ENCODE results near the gene CD151. TPM values are rescaled to one million over a fixed set of nuclear protein-coding genes. Genes with fewer than 3 reads are reported as not detected.

The CD151 gene
- total RNA-seq, 1 donor from 2014 or later, result 387 TPM

- H3K27ac ChIP-seq, result no peak overlapping the region
- DNase-seq (no peak), ATAC-seq (no peak)
- intact Hi-C loops (cut with DNase I), result no loop called here
- H3K36me3 ChIP-seq, result peaks cover 11% of the 10 kb centered on the region
- no peak for TF ChIP-seq CTCF (IDR thresholded peaks at IDR 0.05)
- H3K9me3 ChIP-seq, result no peaks in the 10 kb centered on the region
- no peaks in the 10 kb centered on the region for H3K27me3 ChIP-seq (ENCODE audit: low read depth)
- peaks cover 54% of the 10 kb centered on the region for H3K4me1 ChIP-seq
- H3K4me3 ChIP-seq, result peak overlapping the region; percentile 48
These were observed 16.5 kb downstream of the CD151 start for GRCh38 chr11:849104-849824.

DNA sequence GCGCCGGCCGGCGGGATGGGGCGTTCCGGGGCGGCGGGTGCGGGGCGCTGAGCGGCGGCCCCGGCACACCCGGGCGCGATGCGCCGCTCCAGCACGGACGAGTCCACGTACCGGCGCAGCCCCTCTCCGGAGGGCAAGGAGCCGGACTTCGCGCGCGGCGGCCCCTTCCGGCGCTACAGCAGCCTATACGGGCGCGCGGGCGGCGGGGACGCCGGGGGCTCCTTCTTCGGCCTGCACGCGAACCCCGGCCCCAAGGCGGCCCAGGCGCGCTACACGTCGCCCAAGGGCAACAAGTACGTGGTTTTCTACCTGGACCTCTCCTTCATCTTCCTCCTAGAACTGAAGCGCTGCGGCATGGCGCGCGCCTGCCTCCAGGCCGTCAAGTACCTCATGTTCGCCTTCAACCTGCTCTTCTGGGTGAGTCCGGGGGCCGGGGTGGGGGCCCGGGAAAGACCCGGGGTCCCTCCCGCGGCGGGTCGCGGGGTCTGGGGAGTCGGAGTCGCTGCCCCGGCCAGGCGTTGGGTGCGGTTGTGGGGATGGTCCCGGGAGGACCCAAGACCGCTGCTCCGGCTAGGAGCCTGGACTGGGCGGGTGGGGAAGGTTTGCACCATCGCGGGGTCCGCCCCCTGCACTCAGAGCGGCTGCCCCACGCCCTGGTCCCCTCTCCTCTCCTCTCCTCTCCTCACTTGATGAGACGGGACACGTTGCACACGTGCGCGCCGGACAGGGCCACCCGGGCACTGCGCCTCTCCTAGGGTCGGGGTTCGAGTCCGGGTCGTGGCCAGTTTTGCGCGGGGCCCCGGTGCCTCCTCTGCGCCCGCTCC lies 17.4 kb downstream of the CD151 start:
- intact Hi-C loops (cut with DNase I), result no loop called here
- DNase-seq (no peak), ATAC-seq (no peak)
- Histone ChIP-seq H3K27ac (no peak overlapping the region), H3K36me3 (peaks cover 12% of the 10 kb centered on the region), H3K27me3 (ENCODE audit: low read depth) (no peaks in the 10 kb centered on the region), H3K9me3 (no peaks in the 10 kb centered on the region), H3K4me3 (peak overlapping the region; percentile 40), H3K4me1 (peaks cover 49% of the 10 kb centered on the region)
- TF ChIP-seq CTCF (IDR thresholded peaks at IDR 0.05), result no peak

DNA sequence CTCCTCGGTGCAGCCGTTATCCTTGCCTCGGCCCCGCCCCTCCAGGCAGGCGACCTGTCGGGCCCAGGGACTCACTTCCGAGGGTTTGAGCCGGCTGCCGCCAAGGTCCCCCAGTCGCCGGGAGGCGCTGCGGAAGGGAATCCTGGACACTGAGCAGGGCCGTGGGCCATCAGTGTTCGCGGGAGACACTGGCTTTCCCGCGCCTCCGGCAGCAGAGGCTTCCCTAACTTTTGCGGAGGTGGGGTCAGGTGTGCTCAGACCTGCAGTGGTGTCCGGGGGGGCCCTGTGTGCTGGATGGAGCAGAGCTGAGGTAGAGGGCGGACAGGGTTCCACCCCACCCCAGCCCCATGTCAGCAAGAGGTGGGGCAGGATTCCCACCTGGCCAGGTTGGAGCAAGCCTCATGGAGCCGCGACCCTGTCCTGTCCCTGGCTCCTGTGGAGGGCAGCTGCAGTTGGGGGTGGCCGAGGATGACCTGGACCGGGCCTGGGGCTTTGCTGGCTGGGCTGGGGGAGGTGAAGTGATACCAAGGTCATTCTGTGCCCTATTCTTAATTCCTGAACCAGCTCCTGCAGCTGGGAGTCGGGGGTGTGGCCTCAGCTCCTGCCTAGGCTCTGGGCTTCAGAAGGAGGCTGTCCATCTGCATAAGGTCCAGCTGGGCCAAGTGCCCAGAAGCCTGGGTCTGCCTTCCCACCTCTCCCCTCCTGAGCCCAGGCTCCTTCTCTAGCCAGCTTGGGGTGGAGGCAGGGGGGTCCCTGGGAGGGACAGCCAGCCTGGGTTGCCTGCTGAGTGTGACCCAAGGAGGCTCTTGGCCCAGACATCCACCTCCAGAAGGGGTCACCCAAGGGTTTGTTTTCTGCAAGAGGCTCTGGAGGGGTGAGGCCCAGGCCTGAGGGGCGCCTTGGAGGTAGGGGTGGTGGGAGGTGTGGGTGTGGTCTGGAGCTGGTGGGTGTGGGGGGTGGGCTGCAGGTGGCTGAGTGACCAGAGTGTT lies 18.3 kb downstream of the CD151 start:
- no peak for TF ChIP-seq CTCF (IDR thresholded peaks at IDR 0.05)
- Histone ChIP-seq H3K4me3 (no peak overlapping the region), H3K36me3 (peaks cover 20% of the 10 kb centered on the region), H3K27ac (no peak overlapping the region), H3K9me3 (no peaks in the 10 kb centered on the region), H3K4me1 (peaks cover 39% of the 10 kb centered on the region), H3K27me3 (ENCODE audit: low read depth) (no peaks in the 10 kb centered on the region)
- no peak for DNase-seq
- no peak for ATAC-seq
- intact Hi-C loops (cut with DNase I), result no loop called here

DNA sequence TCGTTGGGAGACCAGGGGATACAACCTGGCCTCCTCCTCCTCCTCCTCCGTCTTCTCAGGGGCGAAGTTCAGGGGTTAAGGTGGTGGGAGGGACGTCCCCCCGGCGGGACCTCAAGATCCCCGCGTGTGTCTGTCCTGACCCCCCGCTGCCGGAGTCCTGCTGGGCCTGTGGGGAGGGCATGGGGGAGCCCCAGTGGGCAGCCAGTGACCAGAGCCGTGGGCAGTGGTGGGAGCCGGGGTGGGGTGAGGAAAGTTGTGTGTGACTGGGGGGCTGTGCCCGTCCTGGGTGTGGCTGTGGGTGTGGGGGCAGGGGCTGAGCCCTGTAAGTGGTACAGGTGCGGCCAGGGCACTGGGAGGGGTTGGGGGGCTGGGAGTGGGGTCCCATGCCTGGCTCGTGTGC lies 20.0 kb downstream of the CD151 start:
- Histone ChIP-seq H3K4me1 (peaks cover 25% of the 10 kb centered on the region), H3K9me3 (no peaks in the 10 kb centered on the region), H3K36me3 (peaks cover 20% of the 10 kb centered on the region), H3K27me3 (ENCODE audit: low read depth) (no peaks in the 10 kb centered on the region), H3K4me3 (no peak overlapping the region), H3K27ac (no peak overlapping the region)
- TF ChIP-seq CTCF (IDR thresholded peaks at IDR 0.05), result no peak
- intact Hi-C loops (cut with DNase I), result no loop called here
- ATAC-seq (no peak), DNase-seq (no peak)

Data from lower lobe of right lung (tissue), 2 donors.